H9 (cell line): ENCODE results near the gene PVR. TPM values are rescaled to one million over a fixed set of nuclear protein-coding genes. Genes with fewer than 3 reads are reported as not detected.

Experiments
- DNase-seq: peaks from one replicate; pipeline ENCODE4 v3.0.0-alpha.2; 2017
- H2AFZ ChIP-seq: one replicate; pipeline ENCODE4 v1.6.1; 2013; ENCODE audit warnings: mild to moderate bottlenecking, low read length, control low read depth, moderate library complexity
- H2AK5ac ChIP-seq: 2 replicates; pipeline ENCODE4 v1.6.1; 2013; ENCODE audit warnings: low read length, control low read depth, mixed read lengths; ENCODE audit not compliant: insufficient read length
- H2BK120ac ChIP-seq: one replicate; pipeline ENCODE4 v1.6.1; 2013; ENCODE audit warnings: low read depth, mild to moderate bottlenecking, low read length, control low read depth, inconsistent platforms; ENCODE audit not compliant: poor library complexity, severe bottlenecking
- H2BK12ac ChIP-seq: 2 replicates; pipeline ENCODE4 v1.6.1; 2013; ENCODE audit warnings: low read length, control low read depth, mixed read lengths, low read depth; ENCODE audit not compliant: insufficient read length
- H2BK15ac ChIP-seq: 2 replicates; pipeline ENCODE4 v1.6.1; 2013; ENCODE audit warnings: low read depth, low read length, control low read depth
- H2BK20ac ChIP-seq: one replicate; pipeline ENCODE4 v1.6.1; 2013; ENCODE audit warnings: low read depth, mild to moderate bottlenecking, low read length, control low read depth, inconsistent platforms; ENCODE audit not compliant: poor library complexity, severe bottlenecking
- H2BK5ac ChIP-seq: 2 replicates; pipeline ENCODE4 v1.6.1; 2013; ENCODE audit warnings: low read length, control low read depth, mixed read lengths; ENCODE audit not compliant: insufficient read length
- H3K14ac ChIP-seq: 2 replicates; pipeline ENCODE4 v1.6.1; 2013; ENCODE audit warnings: low read length, control low read depth; ENCODE audit not compliant: insufficient read depth
- H3K18ac ChIP-seq: 2 replicates; pipeline ENCODE4 v1.6.1; 2013; ENCODE audit warnings: low read depth, mild to moderate bottlenecking, mixed read lengths, low read length, control low read depth; ENCODE audit not compliant: insufficient read length
- H3K23ac ChIP-seq: 2 replicates; pipeline ENCODE4 v1.6.1; 2013; ENCODE audit warnings: low read length, control low read depth, mixed read lengths, low read depth; ENCODE audit not compliant: insufficient read length
- H3K23me2 ChIP-seq: 2 replicates; pipeline ENCODE4 v1.6.1; 2013; ENCODE audit warnings: low read depth, mild to moderate bottlenecking, mixed read lengths, low read length, control low read depth; ENCODE audit not compliant: insufficient read length, poor library complexity, severe bottlenecking
- H3K27ac ChIP-seq: 2 replicates; pipeline ENCODE4 v1.5.1; 2013; ENCODE audit warnings: low read length, control low read depth, mixed read lengths, low read depth; ENCODE audit not compliant: insufficient read length
- H3K27me3 ChIP-seq: 2 replicates; pipeline ENCODE4 v1.6.1; 2013; ENCODE audit warnings: low read length, control low read depth, inconsistent platforms; ENCODE audit not compliant: insufficient read depth
- H3K4ac ChIP-seq: 2 replicates; pipeline ENCODE4 v1.6.1; 2013; ENCODE audit warnings: low read depth, mild to moderate bottlenecking, control low read depth, inconsistent platforms, low read length, moderate library complexity
- H3K4me1 ChIP-seq: 2 replicates; pipeline ENCODE4 v1.6.1; 2013; ENCODE audit warnings: low read length, control low read depth, inconsistent platforms; ENCODE audit not compliant: insufficient read depth
- H3K4me2 ChIP-seq: 2 replicates; pipeline ENCODE4 v1.6.1; 2013; ENCODE audit warnings: low read length, control low read depth, mixed read lengths; ENCODE audit not compliant: insufficient read length, insufficient read depth
- H3K56ac ChIP-seq: 2 replicates; pipeline ENCODE4 v1.6.1; 2013; ENCODE audit warnings: low read depth, mild to moderate bottlenecking, mixed read lengths, low read length, control low read depth; ENCODE audit not compliant: insufficient read length
- H3K79me1 ChIP-seq: 2 replicates; pipeline ENCODE4 v1.6.1; 2013; ENCODE audit warnings: low read depth, mild to moderate bottlenecking, moderate library complexity, low read length, control low read depth, inconsistent platforms; ENCODE audit not compliant: insufficient read depth, poor library complexity, severe bottlenecking
- H3K79me2 ChIP-seq: 2 replicates; pipeline ENCODE4 v1.6.1; 2013; ENCODE audit warnings: low read length, control low read depth, inconsistent platforms; ENCODE audit not compliant: insufficient read depth
- H3K9ac ChIP-seq: 2 replicates; pipeline ENCODE4 v1.6.1; 2013; ENCODE audit warnings: low read length, control low read depth, mixed read lengths; ENCODE audit not compliant: insufficient read length; ENCODE audit errors: extremely low read depth
- H3K9me3 ChIP-seq: one replicate; pipeline ENCODE4 v1.6.1; 2013; ENCODE audit warnings: low read depth, low read length, inconsistent platforms; ENCODE audit not compliant: control insufficient read depth
- H3T11ph ChIP-seq: one replicate; pipeline ENCODE4 v1.6.1; 2013; ENCODE audit warnings: mild to moderate bottlenecking, low read length, control low read depth, inconsistent platforms
- H4K20me1 ChIP-seq: one replicate; pipeline ENCODE4 v1.6.1; 2013; ENCODE audit not compliant: control insufficient read depth, insufficient read length, insufficient read depth
- H4K5ac ChIP-seq: 2 replicates; pipeline ENCODE4 v1.6.1; 2013; ENCODE audit warnings: low read depth, mild to moderate bottlenecking, mixed read lengths, low read length, control low read depth; ENCODE audit not compliant: insufficient read length
- H4K8ac ChIP-seq: replicated peaks from 2 replicates; pipeline ENCODE4 v1.6.1; 2013; ENCODE audit warnings: low read length, control low read depth, mixed read lengths, low read depth; ENCODE audit not compliant: insufficient read length
- H4K91ac ChIP-seq: 2 replicates; pipeline ENCODE4 v1.6.1; 2013; ENCODE audit warnings: low read depth, mild to moderate bottlenecking, moderate library complexity, mixed read lengths, low read length, control low read depth; ENCODE audit not compliant: insufficient read length
- H3K27ac Mint-ChIP-seq, 3 experiments: 2 replicates in 2 of 3; 3 replicates in 1 of 3; pipeline ENCODE4 v1.8.0; 2020 to 2021; ENCODE audit warnings: mixed read lengths in 3 of 3, mild to moderate bottlenecking in 1 of 3, moderate library complexity in 1 of 3
- H3K27me3 Mint-ChIP-seq: 2 replicates; pipeline ENCODE4 v1.8.0; 2021; ENCODE audit warnings: low read depth, mild to moderate bottlenecking, moderate library complexity, mixed read lengths
- H3K36me3 Mint-ChIP-seq, 3 experiments: 2 replicates in 2 of 3; 3 replicates in 1 of 3; pipeline ENCODE4 v1.8.0; 2020 to 2021; ENCODE audit warnings: low read depth in 3 of 3, mixed read lengths in 3 of 3; ENCODE audit not compliant: insufficient read depth in 1 of 3
- H3K4me1 Mint-ChIP-seq, 2 experiments: 2 replicates each; pipeline ENCODE4 v1.8.0; 2020; ENCODE audit warnings: mixed read lengths in 2 of 2
- H3K4me3 Mint-ChIP-seq, 2 experiments: 2 replicates in 1 of 2; 3 replicates in 1 of 2; pipeline ENCODE4 v1.8.0; 2020 to 2021; ENCODE audit warnings: mild to moderate bottlenecking in 2 of 2, mixed read lengths in 2 of 2, moderate library complexity in 1 of 2
- H3K9me3 Mint-ChIP-seq, 2 experiments: 2 replicates in 1 of 2; 3 replicates in 1 of 2; pipeline ENCODE4 v1.8.0; 2020; ENCODE audit warnings: mild to moderate bottlenecking in 2 of 2, mixed read lengths in 2 of 2, moderate library complexity in 1 of 2
- CTCF ChIP-seq: fragments of 200-600 bp; sonication (generic); conservative IDR thresholded peaks from 3 replicates; pipeline ENCODE4 v1.8.0; 2021; ENCODE audit warnings: antibody characterized with exemption, mild to moderate bottlenecking
- total RNA-seq: library from RNA; stranded (reverse); gene quantifications from 2 replicates; pipeline ENCODE4 v1.2.1, GENCODE V29; 2021

PVR gene
- total RNA-seq, 1 experiment from 2014 or later = 29.2 TPM

GRCh38 chr19:44598355-44598754 lies 45.4 kb upstream of the PVR start:
- no peaks in the 10 kb centered on the region for H4K20me1 ChIP-seq
- H2BK12ac ChIP-seq = no peak overlapping the region
- H3K9me3 Mint-ChIP-seq = peaks cover 0 to 3% of the 10 kb centered on the region in 2 experiments; a peak in 2 of 5 replicates
- H3K4me1 ChIP-seq = no peaks in the 10 kb centered on the region; the same call in 1 of the 2 replicates
- no peaks in the 10 kb centered on the region for H3K23me2 ChIP-seq
- no peak overlapping the region for H2AK5ac ChIP-seq
- no peak for DNase-seq
- no peak overlapping the region for H3K4ac ChIP-seq
- no peak overlapping the region for H2BK5ac ChIP-seq
- H3T11ph ChIP-seq = no peak overlapping the region
- H3K4me2 ChIP-seq = no peak overlapping the region
- no peak overlapping the region for H2BK120ac ChIP-seq
- H4K5ac ChIP-seq = no peak overlapping the region
- no peak overlapping the region for H3K14ac ChIP-seq
- H2AFZ ChIP-seq = no peak overlapping the region
- H3K27ac ChIP-seq = no peak overlapping the region
- peaks cover 7% of the 10 kb centered on the region for H3K27me3 Mint-ChIP-seq
- no peak overlapping the region for H3K56ac ChIP-seq
- H3K79me2 ChIP-seq = no peaks in the 10 kb centered on the region
- H3K27me3 ChIP-seq = no peaks in the 10 kb centered on the region
- H2BK20ac ChIP-seq = no peak overlapping the region
- H4K8ac ChIP-seq = no peak overlapping the region
- H3K23ac ChIP-seq = no peak overlapping the region
- H3K36me3 Mint-ChIP-seq = no peaks in the 10 kb centered on the region; a peak in 1 of 7 replicates
- no peak for TF ChIP-seq CTCF
- H4K91ac ChIP-seq = no peak overlapping the region
- no peak overlapping the region for H2BK15ac ChIP-seq
- no peak overlapping the region for H3K18ac ChIP-seq
- no peaks in the 10 kb centered on the region for H3K9me3 ChIP-seq
- no peak overlapping the region for H3K27ac Mint-ChIP-seq
- no peaks in the 10 kb centered on the region for H3K79me1 ChIP-seq
- H3K9ac ChIP-seq = no peak overlapping the region
- no peak overlapping the region for H3K4me3 Mint-ChIP-seq
- H3K4me1 Mint-ChIP-seq = peaks cover 29 to 32% of the 10 kb centered on the region in 2 experiments
